Panc1 (cell line): ENCODE measurements around the gene MARCHF6. TPM values are rescaled to one million over a fixed set of nuclear protein-coding genes. Genes with fewer than 3 reads are reported as not detected.
A peak's percentile ranks its signal among the peaks of the same experiment; 100 is the strongest.

Experiments used
- ATAC-seq: fragments of 200-7000 bp; cut with Tn5 transposase; 2 replicates; pipeline ENCODE4 v1.9.1; 2020; ENCODE audit warnings: mild to moderate bottlenecking, moderate library complexity
- BruUV-seq: library from RNA; stranded (reverse); fragments of 400-500 nt; replicated peaks from 2 replicates; lab custom pipeline; 2021; lab: Mats Ljungman, UMichigan
- CTCF ChIA-PET: fragments of 300-600 bp; sonication (Branson Sonifier 250); formaldehyde crosslinking; loops from one replicate; lab custom pipeline; 2022; ENCODE audit warnings: antibody characterized with exemption; lab: Charles Lee
- POLR2A ChIA-PET: fragments of 300-600 bp; sonication (Branson Sonifier 250); formaldehyde crosslinking; loops from one replicate; lab custom pipeline; 2022; ENCODE audit warnings: antibody characterized with exemption; lab: Charles Lee
- DNase-seq: peaks from one replicate; pipeline ENCODE4 v3.0.0-alpha.2; 2010; ENCODE audit warnings: low read depth, low spot score
- H3K27ac ChIP-seq: 2 replicates; pipeline ENCODE4 v1.5.1; 2011; ENCODE audit warnings: mild to moderate bottlenecking, low read length, inconsistent platforms
- H3K27me3 ChIP-seq: fragments of 200-500 bp; sonication (Bioruptor generic); 2 replicates; pipeline ENCODE4 v1.6.0; 2014; ENCODE audit warnings: low read length, inconsistent platforms; ENCODE audit not compliant: control insufficient read depth, insufficient read depth
- H3K36me3 ChIP-seq: fragments of 200-500 bp; sonication (Bioruptor generic); 2 replicates; pipeline ENCODE4 v1.5.1; 2014; ENCODE audit warnings: inconsistent platforms, mild to moderate bottlenecking, low read length, moderate library complexity; ENCODE audit not compliant: control insufficient read depth, insufficient read depth
- H3K4me1 ChIP-seq: 2 replicates; pipeline ENCODE4 v1.5.1; 2011; ENCODE audit warnings: inconsistent platforms, mild to moderate bottlenecking, low read length, moderate library complexity; ENCODE audit not compliant: control insufficient read depth, insufficient read depth
- H3K4me3 ChIP-seq, 2 experiments: 2 replicates each; pipeline ENCODE4 v1.5.1; 2011 to 2012; ENCODE audit warnings: low read depth in 2 of 2, low read length in 2 of 2, mild to moderate bottlenecking in 2 of 2, inconsistent platforms in 1 of 2, moderate library complexity in 1 of 2
- H3K9me3 ChIP-seq: fragments of 200-500 bp; sonication (Bioruptor generic); 2 replicates; pipeline ENCODE4 v1.5.1; 2014; ENCODE audit warnings: low read depth, mild to moderate bottlenecking, inconsistent platforms, low read length, moderate library complexity; ENCODE audit not compliant: control insufficient read depth, insufficient read depth
- CTCF ChIP-seq: fragments of 450-650 bp; IDR thresholded peaks from 2 replicates; pipeline ENCODE4 v1.5.1; 2017; ENCODE audit warnings: mild to moderate bottlenecking
- POLR2AphosphoS5 ChIP-seq: IDR thresholded peaks from 2 replicates; pipeline ENCODE4 v1.6.1; 2012; ENCODE audit warnings: mild to moderate bottlenecking, low read depth, low read length, moderate library complexity
- SIN3A ChIP-seq: IDR thresholded peaks from 2 replicates; pipeline ENCODE4 v1.6.1; 2012; ENCODE audit warnings: low read depth, mild to moderate bottlenecking, low read length, moderate library complexity, borderline replicate concordance; ENCODE audit not compliant: insufficient read depth
- TCF7L2 ChIP-seq: IDR thresholded peaks from 2 replicates; pipeline ENCODE4 v1.6.1; 2011; ENCODE audit warnings: mild to moderate bottlenecking, low read depth, low read length, inconsistent platforms
- in situ Hi-C: cut with HindIII; loops from 2 replicates; pipeline ENCODE4 v1.10.0; 2016; ENCODE audit warnings: low sequenced_read_pairs, low pct_unique_long_range_greater_than_20kb
- intact Hi-C: fragments of 100-400 bp; cut with micrococcal nuclease; formaldehyde crosslinking; loops from one replicate; pipeline ENCODE4 v1.10.0; 2022; ENCODE audit not compliant: unreplicated experiment
- total RNA-seq: library from RNA; stranded (reverse); gene quantifications from one replicate; pipeline ENCODE4 v1.2.1, GENCODE V29; 2021; ENCODE audit not compliant: unreplicated experiment
- TF ChIP-seq, protein P1 (sequence below), 2 experiments: IDR thresholded peaks; 2 replicates each; pipeline ENCODE4 v1.6.1; 2011 to 2012; ENCODE audit warnings: low read depth in 2 of 2, control low read depth in 1 of 2, low read length in 1 of 2, mild to moderate bottlenecking in 1 of 2, moderate library complexity in 1 of 2; ENCODE audit not compliant: insufficient read depth in 1 of 2

Gene MARCHF6
- total RNA-seq, 1 experiment from 2014 or later, result 172 TPM

DNA sequence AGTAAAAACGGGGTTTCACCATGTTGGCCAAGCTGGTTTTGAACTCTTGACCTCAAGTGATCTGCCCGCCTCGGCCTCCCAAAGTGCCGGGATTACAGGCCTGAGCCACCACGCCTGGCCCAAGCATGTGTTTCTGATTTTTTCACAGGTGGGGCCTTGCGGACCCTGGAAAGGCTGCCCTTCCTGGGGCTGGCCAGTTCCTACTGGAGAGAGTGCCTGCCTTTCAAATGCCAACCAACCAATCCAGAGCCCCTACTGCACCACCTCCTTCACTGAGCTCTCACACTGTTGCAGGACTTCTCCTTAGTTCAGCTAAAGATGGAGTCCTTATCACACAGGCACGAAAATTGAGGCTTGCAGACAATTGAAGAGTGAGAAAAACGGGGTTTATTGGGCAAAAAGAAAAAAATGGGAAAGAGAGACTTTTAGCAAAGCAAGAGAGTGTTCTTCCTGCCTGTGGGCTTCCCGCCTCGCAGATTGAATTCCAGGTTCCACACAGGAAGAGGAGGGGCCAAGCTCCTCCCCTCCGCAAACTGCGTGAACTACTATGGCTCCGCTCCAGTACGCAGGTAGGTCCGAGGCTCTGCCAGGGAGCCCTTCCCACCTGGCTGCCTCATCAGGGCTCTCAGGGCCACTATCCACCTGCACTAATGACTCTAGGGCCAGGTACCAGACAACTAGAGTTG, 37.5 kb upstream of the MARCHF6 start:
- peak overlapping the region; percentile 53; the same call in 1 of the 2 replicates for H3K27ac ChIP-seq
- CTCF ChIA-PET, result interaction anchor here (1.0 kb wide), 1 partner anchor 32 kb away, joined by 4 read pairs; no protein-coding TSS in a partner anchor
- POLR2A ChIA-PET, result interaction anchor here (0.6 kb wide), 2 partner anchors 13 to 128 kb away, joined by 3 to 7 read pairs; no protein-coding TSS in a partner anchor
- DNase-seq, result no peak
- no TSS peak for BruUV-seq
- TF ChIP-seq, protein P1, sequence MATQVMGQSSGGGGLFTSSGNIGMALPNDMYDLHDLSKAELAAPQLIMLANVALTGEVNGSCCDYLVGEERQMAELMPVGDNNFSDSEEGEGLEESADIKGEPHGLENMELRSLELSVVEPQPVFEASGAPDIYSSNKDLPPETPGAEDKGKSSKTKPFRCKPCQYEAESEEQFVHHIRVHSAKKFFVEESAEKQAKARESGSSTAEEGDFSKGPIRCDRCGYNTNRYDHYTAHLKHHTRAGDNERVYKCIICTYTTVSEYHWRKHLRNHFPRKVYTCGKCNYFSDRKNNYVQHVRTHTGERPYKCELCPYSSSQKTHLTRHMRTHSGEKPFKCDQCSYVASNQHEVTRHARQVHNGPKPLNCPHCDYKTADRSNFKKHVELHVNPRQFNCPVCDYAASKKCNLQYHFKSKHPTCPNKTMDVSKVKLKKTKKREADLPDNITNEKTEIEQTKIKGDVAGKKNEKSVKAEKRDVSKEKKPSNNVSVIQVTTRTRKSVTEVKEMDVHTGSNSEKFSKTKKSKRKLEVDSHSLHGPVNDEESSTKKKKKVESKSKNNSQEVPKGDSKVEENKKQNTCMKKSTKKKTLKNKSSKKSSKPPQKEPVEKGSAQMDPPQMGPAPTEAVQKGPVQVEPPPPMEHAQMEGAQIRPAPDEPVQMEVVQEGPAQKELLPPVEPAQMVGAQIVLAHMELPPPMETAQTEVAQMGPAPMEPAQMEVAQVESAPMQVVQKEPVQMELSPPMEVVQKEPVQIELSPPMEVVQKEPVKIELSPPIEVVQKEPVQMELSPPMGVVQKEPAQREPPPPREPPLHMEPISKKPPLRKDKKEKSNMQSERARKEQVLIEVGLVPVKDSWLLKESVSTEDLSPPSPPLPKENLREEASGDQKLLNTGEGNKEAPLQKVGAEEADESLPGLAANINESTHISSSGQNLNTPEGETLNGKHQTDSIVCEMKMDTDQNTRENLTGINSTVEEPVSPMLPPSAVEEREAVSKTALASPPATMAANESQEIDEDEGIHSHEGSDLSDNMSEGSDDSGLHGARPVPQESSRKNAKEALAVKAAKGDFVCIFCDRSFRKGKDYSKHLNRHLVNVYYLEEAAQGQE (IDR thresholded peaks at IDR 0.05; ENCODE audit: insufficient read depth in 1 of 2, low read depth in 2 of 2, low read length in 1 of 2), result no peak
- TF ChIP-seq POLR2AphosphoS5 (no peak), TCF7L2 (no peak), CTCF (no peak), SIN3A (no peak)
- peak overlapping the region; percentile 31 to 54 for H3K4me3 ChIP-seq
- in situ Hi-C loops, result no loop called here
- ATAC-seq, result peak; percentile 83
- intact Hi-C loops, result no loop called here
- H3K4me1 ChIP-seq, result peaks cover 1% of the 10 kb centered on the region
- no peaks in the 10 kb centered on the region for H3K36me3 ChIP-seq
- no peaks in the 10 kb centered on the region for H3K27me3 ChIP-seq
- no peaks in the 10 kb centered on the region for H3K9me3 ChIP-seq

- TF ChIP-seq POLR2AphosphoS5 (no peak), TCF7L2 (no peak), SIN3A (no peak), CTCF (no peak)
- TF ChIP-seq, protein P1 (IDR thresholded peaks at IDR 0.05; ENCODE audit: insufficient read depth in 1 of 2, low read depth in 2 of 2, low read length in 1 of 2), result no peak
- ChIA-PET CTCF (interaction anchor here (0.6 kb wide), 1 partner anchor 39 kb away, joined by 7 read pairs; no protein-coding TSS in a partner anchor), POLR2A (no interaction called here)
- intact Hi-C loops (no loop called here), in situ Hi-C loops (no loop called here)
- no peaks in the 10 kb centered on the region for H3K36me3 ChIP-seq
- no TSS peak for BruUV-seq
- no peaks in the 10 kb centered on the region for H3K27me3 ChIP-seq
- H3K9me3 ChIP-seq, result no peaks in the 10 kb centered on the region
- peak overlapping the region; percentile 30; the same call in 1 of the 2 replicates for H3K27ac ChIP-seq
- ATAC-seq (peak; percentile 36), DNase-seq (no peak)
- H3K4me1 ChIP-seq, result no peaks in the 10 kb centered on the region
- no peak overlapping the region for H3K4me3 ChIP-seq
Measured at GRCh38 chr5:10317825-10318682, 35.4 kb upstream of the MARCHF6 start.
